Fibroblast of lung (primary cell): ENCODE results near the gene SPATA19.

ENCODE experiments used
- EZH2 ChIP-seq: IDR thresholded peaks from 2 replicates; pipeline ENCODE4 v1.5.1; 2012; ENCODE audit warnings: low read length, control low read depth, mild to moderate bottlenecking; ENCODE audit errors: missing control alignments
- TF ChIP-seq, protein P1 (sequence below), 2 donors: IDR thresholded peaks in 1 of 2; conservative IDR thresholded peaks in 1 of 2; 1 replicate in 1 of 2; 2 replicates in 1 of 2; pipeline ENCODE4 v1.5.1; 2011 to 2012; ENCODE audit warnings: low read length in 2 of 2, control low read depth in 1 of 2, inconsistent platforms in 1 of 2, low read depth in 1 of 2, mild to moderate bottlenecking in 1 of 2

GRCh38 chr11:133892126-133892525 is 46.8 kb upstream of the SPATA19 start:
- TF ChIP-seq, protein P1, sequence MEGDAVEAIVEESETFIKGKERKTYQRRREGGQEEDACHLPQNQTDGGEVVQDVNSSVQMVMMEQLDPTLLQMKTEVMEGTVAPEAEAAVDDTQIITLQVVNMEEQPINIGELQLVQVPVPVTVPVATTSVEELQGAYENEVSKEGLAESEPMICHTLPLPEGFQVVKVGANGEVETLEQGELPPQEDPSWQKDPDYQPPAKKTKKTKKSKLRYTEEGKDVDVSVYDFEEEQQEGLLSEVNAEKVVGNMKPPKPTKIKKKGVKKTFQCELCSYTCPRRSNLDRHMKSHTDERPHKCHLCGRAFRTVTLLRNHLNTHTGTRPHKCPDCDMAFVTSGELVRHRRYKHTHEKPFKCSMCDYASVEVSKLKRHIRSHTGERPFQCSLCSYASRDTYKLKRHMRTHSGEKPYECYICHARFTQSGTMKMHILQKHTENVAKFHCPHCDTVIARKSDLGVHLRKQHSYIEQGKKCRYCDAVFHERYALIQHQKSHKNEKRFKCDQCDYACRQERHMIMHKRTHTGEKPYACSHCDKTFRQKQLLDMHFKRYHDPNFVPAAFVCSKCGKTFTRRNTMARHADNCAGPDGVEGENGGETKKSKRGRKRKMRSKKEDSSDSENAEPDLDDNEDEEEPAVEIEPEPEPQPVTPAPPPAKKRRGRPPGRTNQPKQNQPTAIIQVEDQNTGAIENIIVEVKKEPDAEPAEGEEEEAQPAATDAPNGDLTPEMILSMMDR (conservative IDR thresholded peaks at IDR 0.05 in 1 of 2, IDR thresholded peaks at IDR 0.05 in 1 of 2; ENCODE audit: low read depth in 1 of 2, low read length in 2 of 2): no peak
- TF ChIP-seq EZH2: no peak
